HCT116 (cell line): ENCODE results near the gene ANKRD29. TPM values are rescaled to one million over a fixed set of nuclear protein-coding genes. Genes with fewer than 3 reads are reported as not detected.

ENCODE experiments used
- ATAC-seq: fragments of 200-7000 bp; cut with Tn5 transposase; 2 replicates; pipeline ENCODE4 v1.9.1; 2020; ENCODE audit warnings: mild to moderate bottlenecking, moderate library complexity
- BruUV-seq: library from RNA; stranded (reverse); fragments of 400-500 nt; replicated peaks from 2 replicates; lab custom pipeline; 2021; lab: Mats Ljungman, UMichigan
- CTCF ChIA-PET: fragments of 300-600 bp; sonication (Branson Sonifier 250); formaldehyde crosslinking; loops from one replicate; lab custom pipeline; 2021; ENCODE audit warnings: antibody characterized with exemption; lab: Charles Lee
- POLR2A ChIA-PET: fragments of 300-600, 350-600 bp; sonication (Branson Sonifier 250); formaldehyde crosslinking; loops from one replicate; lab custom pipeline; 2021; ENCODE audit warnings: antibody characterized with exemption; lab: Charles Lee
- RAD21 ChIA-PET, 2 experiments: fragments of 300-600 bp; sonication (Branson Sonifier 250); formaldehyde crosslinking; loops; one replicate each; lab custom pipeline; 2023; ENCODE audit warnings: low total read pairs in 2 of 2; ENCODE audit not compliant: uncharacterized antibody in 2 of 2, unreplicated experiment in 2 of 2, low non-redundant PET in 1 of 2; lab: Charles Lee
- DNase-seq: peaks from one replicate; pipeline ENCODE4 v3.0.0-alpha.2; 2010; ENCODE audit warnings: low read depth, low spot score
- H2AFZ ChIP-seq: fragments of 200-600 bp; shearing (Covaris generic), sonication (generic); 2 replicates; pipeline ENCODE4 v1.6.1; 2017; ENCODE audit warnings: low read depth, mixed run types, mixed read lengths, antibody characterized with exemption, low read length; ENCODE audit not compliant: poor library complexity, severe bottlenecking
- H3K27ac ChIP-seq: 2 replicates; pipeline ENCODE4 v1.5.1; 2012; ENCODE audit warnings: low read depth, low read length
- H3K27me3 ChIP-seq: fragments of 200-600 bp; sonication (generic); 2 replicates; pipeline ENCODE4 v1.6.1; 2016; ENCODE audit warnings: mixed run types, low read length, mixed read lengths; ENCODE audit not compliant: insufficient read depth
- H3K36me3 ChIP-seq, 2 experiments: fragments of 200-500 bp in 1 of 2; fragments of 200-600 bp in 1 of 2; sonication (Bioruptor generic) in 1 of 2; sonication (generic) in 1 of 2; 2 replicates each; pipeline versions ENCODE4 v1.5.1 to v1.6.1; 2014 to 2016; ENCODE audit warnings: low read length in 2 of 2, inconsistent platforms in 1 of 2, mixed read lengths in 1 of 2, mixed run types in 1 of 2; ENCODE audit not compliant: insufficient read depth in 2 of 2, control insufficient read depth in 1 of 2
- H3K4me1 ChIP-seq, 2 experiments: fragments of 200-600 bp in 1 of 2; sonication (generic) in 1 of 2; 2 replicates each; pipeline versions ENCODE4 v1.5.1 to v1.6.1; 2012 to 2017; ENCODE audit warnings: low read length in 2 of 2, inconsistent platforms in 1 of 2, mild to moderate bottlenecking in 1 of 2, mixed read lengths in 1 of 2, mixed run types in 1 of 2, moderate library complexity in 1 of 2; ENCODE audit not compliant: insufficient read depth in 2 of 2, control insufficient read depth in 1 of 2
- H3K4me2 ChIP-seq: fragments of 200-600 bp; sonication (generic); 2 replicates; pipeline ENCODE4 v1.6.1; 2017; ENCODE audit warnings: mixed run types, low read length, mixed read lengths
- H3K4me3 ChIP-seq, 2 experiments: fragments of 200-600 bp in 1 of 2; sonication (generic) in 1 of 2; replicated peaks in 1 of 2; 2 replicates each; pipeline ENCODE4 v1.5.1; 2011 to 2016; ENCODE audit warnings: low read length in 2 of 2, control low read depth in 1 of 2, low read depth in 1 of 2, mild to moderate bottlenecking in 1 of 2, mixed read lengths in 1 of 2, mixed run types in 1 of 2
- H3K79me2 ChIP-seq: fragments of 200-600 bp; sonication (generic); 2 replicates; pipeline ENCODE4 v1.6.1; 2017; ENCODE audit warnings: mild to moderate bottlenecking, mixed run types, low read length, moderate library complexity, mixed read lengths; ENCODE audit not compliant: insufficient read depth
- H3K9ac ChIP-seq: fragments of 200-600 bp; sonication (generic); 2 replicates; pipeline ENCODE4 v1.6.1; 2016; ENCODE audit warnings: low read length, mixed read lengths
- H3K9me2 ChIP-seq: fragments of 200-600 bp; sonication (generic), shearing (Covaris generic); 2 replicates; pipeline ENCODE4 v1.6.1; 2017; ENCODE audit warnings: mixed run types, mild to moderate bottlenecking, moderate library complexity; ENCODE audit not compliant: insufficient read depth
- H3K9me3 ChIP-seq, 2 experiments: fragments of 200-500 bp in 1 of 2; fragments of 200-600 bp in 1 of 2; sonication (Bioruptor generic) in 1 of 2; sonication (generic) in 1 of 2; 2 replicates each; pipeline ENCODE4 v1.6.1; 2014 to 2017; ENCODE audit warnings: low read length in 2 of 2, mixed read lengths in 2 of 2, inconsistent platforms in 1 of 2, low read depth in 1 of 2, mild to moderate bottlenecking in 1 of 2, mixed run types in 1 of 2, moderate library complexity in 1 of 2; ENCODE audit not compliant: control insufficient read depth in 1 of 2, insufficient read depth in 1 of 2
- H4K20me1 ChIP-seq: fragments of 200-600 bp; sonication (generic), shearing (Covaris generic); 2 replicates; pipeline ENCODE4 v1.6.1; 2017; ENCODE audit warnings: mixed run types, mild to moderate bottlenecking, moderate library complexity; ENCODE audit not compliant: insufficient read depth
- CBX3 ChIP-seq: IDR thresholded peaks from 2 replicates; pipeline ENCODE4 v1.6.1; 2012; ENCODE audit warnings: low read depth
- CEBPB ChIP-seq: IDR thresholded peaks from 2 replicates; pipeline ENCODE4 v1.6.1; 2012; ENCODE audit warnings: low read depth
- ELF1 ChIP-seq: IDR thresholded peaks from 2 replicates; pipeline ENCODE4 v1.6.1; 2012; ENCODE audit warnings: low read depth, borderline replicate concordance
- EZH2phosphoT487 ChIP-seq: fragments of 200-600 bp; IDR thresholded peaks from 2 replicates; pipeline ENCODE4 v1.6.1; 2018; ENCODE audit warnings: antibody characterized with exemption, borderline replicate concordance
- SIN3A ChIP-seq: IDR thresholded peaks from 2 replicates; pipeline ENCODE4 v1.6.1; 2012; ENCODE audit warnings: low read depth
- SRF ChIP-seq: IDR thresholded peaks from 2 replicates; pipeline ENCODE4 v1.6.1; 2012; ENCODE audit warnings: low read depth
- intact Hi-C: fragments of 100-400 bp; cut with micrococcal nuclease; formaldehyde crosslinking; loops from 2 replicates; pipeline ENCODE4 v1.10.0; 2022
- total RNA-seq: library from RNA; stranded (reverse); gene quantifications from one replicate; pipeline ENCODE4 v1.2.1, GENCODE V29; 2021; ENCODE audit not compliant: unreplicated experiment

The ANKRD29 gene
- total RNA-seq, 1 experiment from 2014 or later, result 8.8 TPM

DNA sequence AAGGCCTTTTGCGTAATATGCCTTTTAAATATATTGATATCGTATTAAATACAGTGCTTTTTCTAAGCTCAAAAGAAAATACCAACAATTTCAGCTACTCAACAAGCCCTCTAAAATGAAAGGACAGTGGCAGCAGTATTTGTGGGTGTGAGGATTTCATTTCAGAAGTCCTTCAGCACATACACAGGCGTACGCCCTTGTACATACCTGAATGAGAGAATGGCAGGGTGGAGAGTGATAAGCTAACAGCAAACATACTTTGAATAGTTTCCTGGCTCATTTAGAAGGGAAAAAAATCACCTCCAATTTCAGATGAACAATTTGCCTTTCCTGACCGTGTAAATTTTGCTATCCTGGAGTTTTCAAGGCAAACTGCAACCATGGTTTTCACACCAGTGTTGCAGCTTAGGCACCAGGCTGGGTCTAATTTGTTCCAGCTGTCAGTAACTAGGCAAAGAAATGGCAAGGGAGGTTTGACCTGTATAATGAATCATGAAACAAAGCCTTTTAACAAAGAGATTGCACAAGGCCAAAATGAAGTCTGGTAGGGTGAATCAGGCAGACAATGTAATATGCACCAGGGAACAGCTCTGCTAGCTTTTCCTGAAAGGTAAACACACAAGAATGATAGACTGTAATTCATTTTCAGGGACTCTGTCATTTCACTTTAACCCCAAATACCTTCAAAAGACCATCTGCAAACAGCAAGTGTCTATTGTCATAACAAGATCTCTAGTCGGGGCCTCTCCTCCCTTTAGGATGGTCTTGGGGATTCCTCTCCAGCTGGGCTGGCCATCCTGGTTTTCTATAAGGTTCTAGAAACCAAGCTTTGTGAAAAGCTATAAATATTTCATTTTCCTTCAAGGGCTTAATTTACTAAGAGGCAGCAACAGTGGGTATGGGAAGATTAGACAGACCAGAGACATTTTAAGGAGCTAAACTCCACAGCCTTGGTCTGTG lies 11.5 kb downstream of the ANKRD29 start:
- no peak overlapping the region for H3K27ac ChIP-seq
- no peaks in the 10 kb centered on the region for H3K27me3 ChIP-seq
- no peak for ATAC-seq
- TF ChIP-seq SRF, result no peak
- no peak for TF ChIP-seq EZH2phosphoT487
- TF ChIP-seq ELF1, result no peak
- TF ChIP-seq CEBPB, result peak; percentile 21; the same call in 1 of the 2 replicates
- TF ChIP-seq SIN3A, result no peak
- TF ChIP-seq, all 23 proteins: peak for 1
- Histone ChIP-seq H3K9me2 (no peaks in the 10 kb centered on the region), H3K9ac (no peak overlapping the region), H2AFZ (no peak overlapping the region), H3K79me2 (no peaks in the 10 kb centered on the region), H3K9me3 (no peaks in the 10 kb centered on the region), H3K4me2 (no peak overlapping the region), H3K4me1 (no peaks in the 10 kb centered on the region), H3K4me3 (no peak overlapping the region), H4K20me1 (no peaks in the 10 kb centered on the region), H3K36me3 (no peaks in the 10 kb centered on the region)
- intact Hi-C loops, result no loop called here
- ChIA-PET POLR2A (no interaction called here), CTCF (interaction anchor here (1.4 kb wide), 1 partner anchor 52 kb away, joined by 5 read pairs; no protein-coding TSS in a partner anchor), RAD21 (no interaction called here)
- DNase-seq, result no peak
- BruUV-seq, result no TSS peak

DNA sequence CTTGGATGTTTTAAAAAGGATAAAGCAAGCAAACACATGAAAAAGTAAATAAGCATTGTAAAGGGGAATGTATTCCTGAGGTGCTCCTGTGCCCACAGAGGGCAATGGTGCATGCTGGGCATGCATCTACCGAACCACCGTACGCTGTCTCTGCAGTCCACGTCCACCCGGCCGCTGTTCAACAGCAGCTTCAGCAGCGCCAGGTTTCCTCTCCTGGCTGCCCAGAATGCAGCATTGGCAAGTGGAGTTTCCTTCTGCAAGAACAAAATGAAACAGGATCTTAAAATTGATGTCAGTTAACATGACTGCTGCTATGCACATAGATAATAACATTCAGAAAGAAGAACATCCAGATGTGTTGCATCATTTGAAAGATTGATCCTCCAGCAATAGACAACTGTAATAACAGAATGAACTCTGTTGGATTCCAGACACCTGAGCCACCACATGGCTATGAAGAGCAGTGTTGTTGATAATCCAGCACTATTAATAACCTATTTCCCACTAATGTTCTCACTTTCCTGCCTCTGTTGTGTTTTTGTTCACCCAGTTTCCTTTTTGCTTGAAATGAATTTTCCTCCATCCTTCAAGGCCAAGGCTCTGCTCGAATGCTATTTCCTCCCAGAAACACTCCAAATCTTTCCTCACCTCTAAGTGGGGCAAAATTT lies 13.6 kb downstream of the ANKRD29 start:
- no peak for TF ChIP-seq CBX3
- TF ChIP-seq, all 23 proteins: peak for 0
- no peak for DNase-seq
- H3K9me2 ChIP-seq, result no peaks in the 10 kb centered on the region
- no peaks in the 10 kb centered on the region for H3K27me3 ChIP-seq
- H3K36me3 ChIP-seq, result no peaks in the 10 kb centered on the region
- no peaks in the 10 kb centered on the region for H3K79me2 ChIP-seq
- no peak overlapping the region for H2AFZ ChIP-seq
- POLR2A ChIA-PET, result no interaction called here
- no peak for ATAC-seq
- H4K20me1 ChIP-seq, result no peaks in the 10 kb centered on the region
- H3K4me3 ChIP-seq, result no peak overlapping the region
- H3K27ac ChIP-seq, result no peak overlapping the region
- no peak overlapping the region for H3K4me2 ChIP-seq
- H3K4me1 ChIP-seq, result no peaks in the 10 kb centered on the region
- H3K9me3 ChIP-seq, result no peaks in the 10 kb centered on the region
- RAD21 ChIA-PET, result no interaction called here
- CTCF ChIA-PET, result no interaction called here
- H3K9ac ChIP-seq, result no peak overlapping the region
- intact Hi-C loops, result no loop called here
- BruUV-seq, result no TSS peak
